Spleen (tissue), 13 donors: ENCODE measurements around the gene FN1. TPM values are rescaled to one million over a fixed set of nuclear protein-coding genes. Genes with fewer than 3 reads are reported as not detected.

Experiments used
- DNase-seq: peaks from one replicate; pipeline ENCODE4 v3.0.0-alpha.2; 2020
- H3K27ac ChIP-seq, 8 donors: fragments of 200-600 bp; sonication (generic) in 7 of 8; 1 replicate in 4 of 8; 2 replicates in 4 of 8; pipeline versions ENCODE4 v1.5.0 to v1.8.0; 2016 to 2021; ENCODE audit warnings: inconsistent platforms in 4 of 8, mild to moderate bottlenecking in 4 of 8, moderate library complexity in 1 of 8
- H3K27me3 ChIP-seq, 7 donors: fragments of 200-600 bp; sonication (generic) in 6 of 7; replicated peaks in 1 of 7; 1 replicate in 4 of 7; 2 replicates in 3 of 7; pipeline versions ENCODE4 v1.5.0 to v1.8.0; 2016 to 2021; ENCODE audit warnings: inconsistent platforms in 3 of 7, mild to moderate bottlenecking in 1 of 7
- H3K36me3 ChIP-seq, 6 donors: fragments of 200-600 bp; sonication (generic) in 5 of 6; 1 replicate in 4 of 6; 2 replicates in 2 of 6; pipeline versions ENCODE4 v1.5.0 to v1.8.0; 2016 to 2021; ENCODE audit warnings: inconsistent platforms in 2 of 6
- H3K4me1 ChIP-seq, 6 donors: fragments of 200-600 bp; sonication (generic) in 5 of 6; 1 replicate in 3 of 6; 2 replicates in 3 of 6; pipeline versions ENCODE4 v1.5.0 to v1.8.0; 2016 to 2021; ENCODE audit warnings: inconsistent platforms in 3 of 6
- H3K4me3 ChIP-seq, 8 donors: fragments of 200-600 bp; sonication (generic) in 7 of 8; 1 replicate in 4 of 8; 2 replicates in 4 of 8; pipeline versions ENCODE4 v1.5.0 to v1.8.0; 2016 to 2021; ENCODE audit warnings: inconsistent platforms in 4 of 8, mild to moderate bottlenecking in 4 of 8, moderate library complexity in 2 of 8
- H3K9me3 ChIP-seq, 8 donors: fragments of 200-600 bp; sonication (generic) in 7 of 8; 1 replicate in 4 of 8; 2 replicates in 4 of 8; pipeline versions ENCODE4 v1.5.0 to v1.8.0; 2016 to 2021; ENCODE audit warnings: inconsistent platforms in 4 of 8
- POLR2A ChIP-seq, 3 donors: fragments of 450-650 bp; IDR thresholded peaks; one replicate each; pipeline ENCODE4 v1.5.1; 2017; ENCODE audit warnings: antibody characterized with exemption in 3 of 3, mild to moderate bottlenecking in 1 of 3
- POLR2AphosphoS5 ChIP-seq, 3 donors: sonication (generic); formaldehyde crosslinking; IDR thresholded peaks; one replicate each; pipeline ENCODE4 v1.5.1; 2017; ENCODE audit warnings: antibody characterized with exemption in 3 of 3
- WGBS, 5 donors: extraction: QIAGEN DNeasy Blood & Tissue Kit in 3 of 5; methylation state at CpG; one replicate each; pipeline versions ENCODE4 v1.1.5 to v1.1.7; 2013 to 2018; 5-methylcytosine and 5-hydroxymethylcytosine counted together
- intact Hi-C: fragments of 100-400 bp; cut with DNase I; formaldehyde crosslinking; loops from one replicate; pipeline ENCODE4 v1.15.0; 2023; ENCODE audit warnings: low total_unique reads
- long read RNA-seq, 2 donors: transcript quantifications; one replicate each; lab custom pipeline, GENCODE V29; 2026
- polyA plus RNA-seq, 3 donors: library from polyadenylated mRNA; stranded (reverse); fragments of 200-250 nt; gene quantifications; one replicate each; pipeline ENCODE4 v1.2.1, GENCODE V29; 2013
- total RNA-seq, 7 donors: library from RNA; depleted of rRNA in 3 of 7; stranded (reverse); fragments of >200 nt in 3 of 7; fragmentation: NEBNext Ultra II Directional in 4 of 7; extraction: Animal tissue kit (Norgen Biotek cat#: 25700) in 4 of 7; gene quantifications; one replicate each; pipeline versions ENCODE4 v1.1.0 to v1.2.1, GENCODE V29; 2016 to 2021
- TF ChIP-seq, protein P1 (sequence below), 11 experiments: fragments of 200-600 bp in 7 of 11; fragments of 450-650 bp in 4 of 11; sonication (generic) in 4 of 11; IDR thresholded peaks in 8 of 11; conservative IDR thresholded peaks in 3 of 11; 1 replicate in 7 of 11; 2 replicates in 4 of 11; pipeline versions ENCODE4 v1.4.0 to v1.8.0; 2016 to 2021; ENCODE audit warnings: antibody characterized with exemption in 11 of 11, inconsistent platforms in 4 of 11, mild to moderate bottlenecking in 1 of 11
- donor health status: healthy with polysubstance abuse.
- donor health status: DM: no; HTN: no; CAD: no; lungs with moderate emphysema.
- donor health status: DM: no; HTN: no; CAD: no.
- donor health status: Bipolar disorder and iron deficiency.
- donor health status: healthy.
- donor health status: DM: no; HTN: no; CAD: no.
- donor health status: DM: yes; HTN: yes; CAD: no.

FN1 gene
- total RNA-seq (10 to 100 TPM; 28.2 to 64.2 (median 32.9) TPM), polyA plus RNA-seq (100 to 1,000 TPM in 1 of 3 donors, 10 to 100 TPM in 2; 28.0 to 104 (median 38.6) TPM)
- long read RNA-seq, donor 1, partial matches to known transcripts: 0 of 4 reads
- long read RNA-seq, donor 1, other reads (novel, unspliced or antisense): 0 of 4 reads
- long read RNA-seq, donor 2, full-length matches to known transcripts: 1 of 1 reads
- long read RNA-seq, donor 2, partial matches to known transcripts: 0 of 1 reads
- long read RNA-seq, donor 2, other reads (novel, unspliced or antisense): 0 of 1 reads

DNA sequence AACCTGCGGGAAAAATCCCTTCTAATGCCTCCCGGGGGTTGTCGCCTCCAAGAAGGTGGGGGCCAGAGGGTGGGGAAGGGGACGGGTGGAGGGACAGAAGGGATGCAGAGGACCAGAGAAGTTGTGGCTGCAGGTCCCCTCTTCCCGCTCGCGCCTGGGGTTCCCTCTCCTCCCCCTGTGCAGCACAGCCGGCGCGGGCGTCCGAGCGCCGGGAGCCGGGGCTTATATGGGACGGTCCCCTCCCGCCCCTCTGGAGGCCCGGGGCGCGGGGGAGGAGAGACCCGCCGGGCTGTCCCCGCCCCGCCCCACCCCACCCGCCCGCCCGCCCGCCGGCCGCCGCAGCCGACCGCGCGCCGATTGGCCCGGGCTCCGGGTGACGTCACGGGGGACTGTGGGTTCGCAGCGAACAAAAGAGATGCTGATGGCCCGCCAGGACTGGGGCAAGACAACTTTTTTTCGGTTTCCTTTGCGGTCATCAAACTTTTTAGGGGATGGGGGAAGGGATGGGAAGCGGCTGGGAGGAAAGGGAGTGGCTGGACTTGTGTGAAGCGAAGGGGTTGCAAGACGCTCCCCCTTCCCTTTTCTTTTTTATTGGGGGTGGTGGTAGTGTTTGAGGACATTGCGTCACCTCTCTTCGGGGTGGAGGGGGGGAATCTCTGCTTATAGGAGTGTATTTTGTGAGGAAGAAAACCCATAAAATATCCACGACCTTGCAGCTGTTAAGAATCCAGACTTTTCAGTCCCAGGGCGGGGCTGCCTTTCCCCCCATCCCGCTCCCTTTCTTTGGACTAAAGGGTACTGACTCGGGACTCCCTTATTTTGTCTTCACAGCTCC, at the start of gene FN1:
Gene FN1 (minus strand): TSS at position 199 of the 835 bp plus-strand sequence. CDS start 266 bp downstream, outside the sequence.
- Histone ChIP-seq H3K36me3 (no peaks in the 10 kb centered on the region), H3K4me3 (peak within 1 kb of the TSS; percentile 38 to 74 (median 52)), H3K27me3 (peaks cover 2 to 92% (median 41%) of the 10 kb centered on the region in 7 donors), H3K27ac (peak within 1 kb of the TSS; percentile 29 to 79 (median 62)), H3K4me1 (peaks cover 13 to 26% (median 22%) of the 10 kb centered on the region in 6 donors), H3K9me3 (no peaks in the 10 kb centered on the region)
- 0 to 3% (median 1%) methylated on average over 24 to 54 of the region's 54 CpGs for WGBS, 5 donors
- intact Hi-C loops: no loop called here
- TF ChIP-seq, protein P1, sequence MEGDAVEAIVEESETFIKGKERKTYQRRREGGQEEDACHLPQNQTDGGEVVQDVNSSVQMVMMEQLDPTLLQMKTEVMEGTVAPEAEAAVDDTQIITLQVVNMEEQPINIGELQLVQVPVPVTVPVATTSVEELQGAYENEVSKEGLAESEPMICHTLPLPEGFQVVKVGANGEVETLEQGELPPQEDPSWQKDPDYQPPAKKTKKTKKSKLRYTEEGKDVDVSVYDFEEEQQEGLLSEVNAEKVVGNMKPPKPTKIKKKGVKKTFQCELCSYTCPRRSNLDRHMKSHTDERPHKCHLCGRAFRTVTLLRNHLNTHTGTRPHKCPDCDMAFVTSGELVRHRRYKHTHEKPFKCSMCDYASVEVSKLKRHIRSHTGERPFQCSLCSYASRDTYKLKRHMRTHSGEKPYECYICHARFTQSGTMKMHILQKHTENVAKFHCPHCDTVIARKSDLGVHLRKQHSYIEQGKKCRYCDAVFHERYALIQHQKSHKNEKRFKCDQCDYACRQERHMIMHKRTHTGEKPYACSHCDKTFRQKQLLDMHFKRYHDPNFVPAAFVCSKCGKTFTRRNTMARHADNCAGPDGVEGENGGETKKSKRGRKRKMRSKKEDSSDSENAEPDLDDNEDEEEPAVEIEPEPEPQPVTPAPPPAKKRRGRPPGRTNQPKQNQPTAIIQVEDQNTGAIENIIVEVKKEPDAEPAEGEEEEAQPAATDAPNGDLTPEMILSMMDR (IDR thresholded peaks at IDR 0.05 in 8 of 11, conservative IDR thresholded peaks at IDR 0.05 in 3 of 11): no peak
- TF ChIP-seq POLR2AphosphoS5 (IDR thresholded peaks at IDR 0.05): peak in 2 of 3 donors; percentile 33 to 41
- no peak for TF ChIP-seq POLR2A (IDR thresholded peaks at IDR 0.05)
- DNase-seq: peak; percentile 85

DNA sequence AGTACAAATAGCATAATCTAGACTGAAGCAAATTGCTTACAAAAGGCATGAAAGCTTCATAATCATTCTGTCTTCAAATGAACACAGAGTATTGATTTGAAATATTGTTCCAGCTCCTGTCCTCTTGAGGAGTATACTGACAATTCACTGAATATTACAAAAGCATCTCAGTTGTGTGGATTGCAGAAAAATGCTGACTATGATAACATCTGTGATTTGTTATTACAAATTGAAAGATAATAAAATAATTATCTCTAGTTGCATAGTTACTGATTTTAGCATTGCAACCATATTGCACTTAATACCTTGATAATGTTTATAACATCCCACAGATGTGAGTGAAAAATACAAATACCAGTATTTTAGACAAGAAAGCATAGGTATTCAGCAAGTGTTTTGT, 49.2 kb upstream of the FN1 start:
- no peaks in the 10 kb centered on the region for H3K36me3 ChIP-seq
- no peaks in the 10 kb centered on the region for H3K27me3 ChIP-seq
- no peak overlapping the region for H3K27ac ChIP-seq
- H3K9me3 ChIP-seq: no peaks in the 10 kb centered on the region
- no peak for DNase-seq
- TF ChIP-seq, protein P1 (IDR thresholded peaks at IDR 0.05 in 8 of 11, conservative IDR thresholded peaks at IDR 0.05 in 3 of 11): no peak
- TF ChIP-seq POLR2AphosphoS5 (IDR thresholded peaks at IDR 0.05): no peak
- no peak for TF ChIP-seq POLR2A (IDR thresholded peaks at IDR 0.05)
- H3K4me1 ChIP-seq: no peaks in the 10 kb centered on the region
- H3K4me3 ChIP-seq: no peak overlapping the region
- intact Hi-C loops: no loop called here

DNA sequence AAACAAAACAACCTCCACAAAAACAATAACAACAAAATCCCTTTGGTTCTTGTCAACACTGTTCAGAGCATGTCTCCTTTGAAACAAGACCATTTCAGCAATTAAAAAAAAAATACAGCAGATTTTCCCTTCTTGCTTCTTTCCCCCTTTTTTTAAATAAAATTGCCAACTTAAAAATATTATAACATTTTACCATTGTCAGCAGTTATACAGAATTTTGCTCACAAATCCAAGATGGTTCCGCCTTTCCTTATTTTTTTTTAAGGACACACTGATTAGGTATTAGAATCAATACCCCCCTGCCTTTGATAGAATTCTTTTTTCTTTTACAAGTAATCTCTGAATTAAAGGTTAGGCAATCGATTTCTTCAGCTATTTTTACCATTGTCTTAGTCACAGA, 48.7 kb upstream of the FN1 start:
- TF ChIP-seq, protein P1 (IDR thresholded peaks at IDR 0.05 in 8 of 11, conservative IDR thresholded peaks at IDR 0.05 in 3 of 11): no peak
- TF ChIP-seq POLR2A (IDR thresholded peaks at IDR 0.05) (no peak), POLR2AphosphoS5 (IDR thresholded peaks at IDR 0.05) (no peak)
- Histone ChIP-seq H3K27ac (no peak overlapping the region), H3K27me3 (no peaks in the 10 kb centered on the region), H3K4me1 (no peaks in the 10 kb centered on the region), H3K4me3 (no peak overlapping the region), H3K36me3 (no peaks in the 10 kb centered on the region), H3K9me3 (no peaks in the 10 kb centered on the region)
- DNase-seq: no peak
- intact Hi-C loops: no loop called here
- 79 to 83% (median 81%) methylated on average over 2 of the region's 2 CpGs for WGBS, 5 donors

DNA sequence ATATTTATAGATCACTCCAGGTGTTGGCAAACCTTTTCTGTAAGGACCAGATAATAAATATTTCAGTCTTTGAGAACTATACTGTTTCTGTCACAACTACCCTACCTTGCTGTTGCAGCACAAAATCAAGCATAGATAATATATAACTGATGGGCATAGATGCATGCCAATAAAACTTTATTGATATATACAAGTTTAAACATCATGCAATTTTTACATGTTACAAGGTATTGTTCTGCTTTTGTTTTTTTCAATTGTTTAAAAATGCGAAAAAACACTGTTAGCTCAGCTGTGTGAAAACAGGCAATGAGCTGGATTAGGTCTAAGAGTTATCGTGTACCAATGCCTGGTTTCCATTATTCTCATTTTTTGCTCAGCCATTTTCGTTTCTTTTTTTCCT, 47.6 kb upstream of the FN1 start:
- Histone ChIP-seq H3K9me3 (no peaks in the 10 kb centered on the region), H3K27ac (no peak overlapping the region), H3K27me3 (no peaks in the 10 kb centered on the region), H3K36me3 (no peaks in the 10 kb centered on the region), H3K4me3 (no peak overlapping the region), H3K4me1 (no peaks in the 10 kb centered on the region)
- DNase-seq: no peak
- intact Hi-C loops: no loop called here
- TF ChIP-seq POLR2AphosphoS5 (IDR thresholded peaks at IDR 0.05): no peak
- no peak for TF ChIP-seq POLR2A (IDR thresholded peaks at IDR 0.05)
- TF ChIP-seq, protein P1 (IDR thresholded peaks at IDR 0.05 in 8 of 11, conservative IDR thresholded peaks at IDR 0.05 in 3 of 11): no peak
- 76 to 95% (median 85%) methylated on average over 3 of the region's 3 CpGs for WGBS, 5 donors
